ENCODE measurements around the gene GTF2F1.

DNA sequence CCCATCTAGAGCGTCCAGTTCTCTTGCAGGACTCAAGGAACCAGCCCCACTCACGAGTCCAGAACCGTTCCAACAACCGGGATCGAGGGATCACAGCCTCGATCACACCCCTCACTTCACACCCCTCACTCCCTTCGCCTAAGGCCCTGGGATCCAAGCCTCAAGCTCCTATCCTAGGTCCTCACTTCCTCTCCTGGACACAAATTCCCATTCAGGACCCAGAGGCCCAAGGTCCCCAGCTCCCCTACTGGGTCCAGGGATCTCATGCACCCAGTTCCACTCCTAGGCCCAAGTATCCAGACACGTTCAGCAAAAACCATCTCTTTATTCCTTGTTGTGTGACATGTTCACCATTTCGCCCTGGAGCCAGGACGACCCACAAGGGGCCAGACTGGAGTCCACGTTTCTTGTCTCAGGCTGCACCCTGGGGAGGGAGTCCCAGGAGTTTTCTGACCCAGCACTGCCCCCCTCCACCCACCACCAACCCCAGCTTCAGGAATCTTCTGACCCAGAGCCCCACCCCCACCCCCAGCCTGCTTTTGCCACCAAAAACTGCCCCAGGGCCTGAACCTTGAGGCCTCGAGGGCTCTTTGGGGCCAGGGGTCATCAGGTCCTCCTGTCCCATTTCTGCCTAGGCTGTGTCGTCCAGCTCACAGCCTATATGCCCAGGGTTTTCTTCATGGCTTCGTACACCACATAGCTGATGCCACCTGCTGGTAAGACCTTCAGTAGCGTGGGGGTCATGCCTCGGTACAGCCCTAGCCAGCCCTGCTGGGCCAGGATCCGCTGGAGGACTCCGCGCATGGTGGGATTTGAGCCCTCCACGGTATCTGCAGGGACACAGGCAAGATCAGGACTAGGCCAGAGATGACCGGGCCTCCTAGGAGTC is 33.0 kb upstream of the GTF2F1 start:
- TF ChIP-seq EZH2 (IDR thresholded peaks at IDR 0.05; ENCODE audit: low read depth) (no peak), CTCF (conservative IDR thresholded peaks at IDR 0.05) (no peak)

Data from PC-9 (cell line).